Activated T-helper 17 cell treated with anti-CD3 and anti-CD28 coated beads, Interleukin-2, amount 50 U/mL, for 72 hours (primary cell): Measurements from ENCODE around the gene PRR18. TPM values are rescaled to one million over a fixed set of nuclear protein-coding genes. Genes with fewer than 3 reads are reported as not detected.
"Not testable (repeated sequence)": the region's sequence is repeated elsewhere in the genome, so short reads cannot be mapped to it uniquely, and the experiment has no call there.

Experiments used
- ATAC-seq: fragments of 150-1000 bp; cut with Tn5 transposase; replicated peaks from 2 replicates; pipeline ENCODE4 v1.10.0; 2021; ENCODE audit warnings: mild to moderate bottlenecking, moderate library complexity
- H3K27ac Mint-ChIP-seq: one replicate; pipeline ENCODE4 v1.8.0; 2022; ENCODE audit warnings: mixed read lengths
- H3K27me3 Mint-ChIP-seq: one replicate; pipeline ENCODE4 v1.8.0; 2022; ENCODE audit warnings: mixed read lengths
- H3K36me3 Mint-ChIP-seq: one replicate; pipeline ENCODE4 v1.8.0; 2022; ENCODE audit warnings: low read depth, mild to moderate bottlenecking, mixed read lengths
- H3K4me1 Mint-ChIP-seq: one replicate; pipeline ENCODE4 v1.8.0; 2022; ENCODE audit warnings: mixed read lengths
- H3K4me3 Mint-ChIP-seq: one replicate; pipeline ENCODE4 v1.8.0; 2022; ENCODE audit warnings: mild to moderate bottlenecking, mixed read lengths
- H3K9me3 Mint-ChIP-seq: one replicate; pipeline ENCODE4 v1.8.0; 2022; ENCODE audit warnings: mixed read lengths
- total RNA-seq, 2 donors: library from RNA; stranded (reverse); gene quantifications; one replicate each; pipeline ENCODE4 v1.2.3, GENCODE V29; 2022

The PRR18 gene, protein sequence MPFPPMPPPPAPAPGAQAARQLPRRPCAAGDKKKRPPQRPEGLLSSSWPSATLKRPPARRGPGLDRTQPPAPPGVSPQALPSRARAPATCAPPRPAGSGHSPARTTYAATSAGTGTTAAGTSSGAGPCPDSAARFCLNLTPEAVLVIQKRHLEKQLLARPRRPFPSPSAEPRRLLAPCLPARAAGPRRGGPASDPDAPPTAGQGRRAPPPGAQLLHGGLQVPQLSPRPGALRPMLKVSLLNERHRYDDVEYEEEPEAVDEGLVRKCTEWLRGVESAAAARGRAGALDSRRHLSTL
- not detected for total RNA-seq

DNA sequence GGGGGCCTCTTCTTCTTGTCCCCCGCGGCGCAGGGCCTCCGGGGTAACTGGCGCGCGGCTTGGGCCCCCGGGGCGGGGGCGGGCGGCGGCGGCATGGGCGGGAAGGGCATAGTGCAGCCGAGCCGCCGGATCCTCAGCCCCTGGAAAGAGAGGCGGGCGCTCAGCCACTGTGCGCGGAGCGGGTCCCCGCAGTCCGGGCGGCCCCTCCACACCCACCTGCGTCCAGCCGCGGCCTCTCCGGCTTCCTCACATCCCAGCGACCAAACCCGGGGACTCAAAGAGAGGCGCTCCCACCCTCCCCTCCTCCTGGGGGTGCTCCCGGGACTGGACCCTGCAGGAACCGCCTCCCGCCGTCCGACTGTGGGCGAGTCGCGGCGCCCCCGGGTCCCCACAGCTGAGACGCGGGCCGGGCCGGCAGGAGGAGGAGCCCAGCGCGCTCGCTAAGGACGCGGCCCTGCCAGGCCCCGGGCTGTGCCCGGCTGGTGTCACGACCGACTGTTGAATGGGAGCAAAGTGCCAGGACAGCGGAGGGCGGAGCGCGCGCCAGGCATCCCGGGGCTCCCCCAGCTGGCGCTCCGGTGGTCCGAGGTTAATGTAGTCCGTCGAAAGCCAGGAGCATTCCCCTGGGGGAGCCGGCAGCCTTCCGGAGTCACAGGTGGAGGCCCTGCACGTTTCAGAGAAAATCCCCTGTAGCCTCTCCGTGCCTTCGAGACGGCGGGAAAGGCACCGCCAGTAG lies at the start of gene PRR18:
TSS of gene PRR18 (minus strand) at position 360 of the 736 bp plus-strand sequence. CDS start at position 110, 250 bp downstream.
- Mint-ChIP-seq H3K27me3 (peaks cover 32% of the 10 kb centered on the region), H3K27ac (no peak within 1 kb of the TSS), H3K9me3 (no peaks in the 10 kb centered on the region), H3K36me3 (no peaks in the 10 kb centered on the region), H3K4me1 (no peaks in the 10 kb centered on the region), H3K4me3 (peak within 1 kb of the TSS; percentile 39)
- peak; percentile 29 for ATAC-seq

DNA sequence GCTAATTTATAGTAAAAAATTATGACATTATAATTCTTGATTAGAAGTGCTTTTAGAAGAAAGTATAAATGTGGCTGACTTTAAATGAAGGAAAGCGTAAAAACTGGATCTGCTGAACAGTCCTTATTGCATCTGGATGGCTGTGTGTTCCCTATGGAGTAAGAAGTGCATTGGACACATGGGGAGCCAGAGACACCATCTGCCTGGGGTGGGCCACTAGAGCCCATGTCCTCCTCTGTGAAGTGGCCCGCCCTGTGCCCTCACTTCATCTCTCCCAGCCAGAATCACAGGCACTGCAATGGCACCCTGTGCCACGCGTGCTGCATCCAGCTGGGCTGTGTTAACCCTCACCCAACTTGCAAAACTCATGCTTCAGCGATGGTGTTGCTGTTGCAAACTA lies 47.4 kb upstream of the PRR18 start:
- Mint-ChIP-seq H3K4me3 (no peak overlapping the region), H3K36me3 (no peaks in the 10 kb centered on the region), H3K9me3 (peaks cover 3% of the 10 kb centered on the region), H3K4me1 (no peaks in the 10 kb centered on the region), H3K27me3 (peaks cover 15% of the 10 kb centered on the region), H3K27ac (no peak overlapping the region)
- no peak for ATAC-seq

DNA sequence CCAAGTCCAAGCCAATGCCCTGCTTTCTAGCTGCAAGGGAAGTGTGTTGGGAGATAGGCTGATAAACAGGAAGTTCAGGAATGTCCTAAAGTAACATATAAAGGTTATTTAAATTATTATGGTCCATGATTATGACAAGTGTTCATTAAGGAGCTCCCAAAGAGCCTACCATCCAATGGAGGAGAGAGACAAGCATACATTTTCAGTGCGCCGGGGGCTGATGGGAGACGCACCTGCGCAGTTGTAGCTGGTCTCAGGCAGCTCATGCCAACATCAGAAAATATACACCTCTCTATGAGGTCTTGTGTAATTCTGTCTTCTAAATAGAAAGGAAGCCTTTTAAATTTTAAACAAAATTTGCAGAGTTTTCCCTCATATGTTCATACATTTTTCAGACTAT lies 46.8 kb upstream of the PRR18 start:
- H3K27me3 Mint-ChIP-seq: peaks cover 15% of the 10 kb centered on the region
- no peaks in the 10 kb centered on the region for H3K36me3 Mint-ChIP-seq
- no peak overlapping the region for H3K4me3 Mint-ChIP-seq
- peaks cover 4% of the 10 kb centered on the region for H3K9me3 Mint-ChIP-seq
- H3K27ac Mint-ChIP-seq: no peak overlapping the region
- no peak for ATAC-seq
- no peaks in the 10 kb centered on the region for H3K4me1 Mint-ChIP-seq

DNA sequence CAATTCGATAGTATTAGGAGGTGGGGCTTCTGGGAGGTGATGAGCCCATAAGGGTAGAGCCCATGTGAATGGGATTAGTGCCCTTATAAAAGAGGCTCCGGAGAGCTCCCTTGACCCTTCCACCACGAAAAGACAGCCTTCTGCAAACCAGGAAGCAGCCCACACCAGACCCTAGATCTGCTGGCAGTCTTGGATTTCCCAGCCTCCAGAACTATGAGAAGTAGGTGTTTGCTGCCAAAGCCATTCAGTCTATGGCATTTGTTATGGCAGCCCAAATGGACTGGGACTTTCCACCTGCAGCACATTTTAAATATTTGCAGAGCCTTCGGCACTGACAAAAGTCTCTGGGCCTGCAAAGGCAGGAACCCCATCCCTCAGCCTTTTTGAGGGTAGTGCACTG lies 46.0 kb upstream of the PRR18 start:
- Mint-ChIP-seq H3K9me3 (peaks cover 7% of the 10 kb centered on the region), H3K27me3 (peaks cover 15% of the 10 kb centered on the region), H3K4me1 (no peaks in the 10 kb centered on the region), H3K4me3 (no peak overlapping the region), H3K27ac (no peak overlapping the region), H3K36me3 (no peaks in the 10 kb centered on the region)
- ATAC-seq: no peak

DNA sequence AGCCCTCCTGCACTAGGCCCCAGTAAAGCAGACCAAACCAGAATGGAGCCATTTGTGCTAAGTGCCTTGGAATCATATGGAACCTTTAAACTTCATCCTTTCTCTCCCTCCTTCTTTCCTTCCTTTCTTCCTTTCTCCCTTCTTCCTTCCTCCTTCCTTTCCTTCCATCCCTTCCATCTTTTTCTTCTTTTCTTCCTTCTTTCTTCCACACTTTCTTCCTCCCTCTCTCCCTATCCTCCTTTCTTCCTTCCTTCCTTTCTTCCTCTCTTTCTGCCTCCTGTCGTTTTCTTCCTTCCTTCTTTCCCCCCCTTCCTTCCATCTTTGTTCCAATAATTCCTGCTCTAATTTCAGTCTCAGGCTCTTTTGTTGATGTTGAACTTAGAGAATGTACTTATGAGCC lies 45.3 kb upstream of the PRR18 start:
- peaks cover 15% of the 10 kb centered on the region for H3K27me3 Mint-ChIP-seq
- no peak overlapping the region for H3K27ac Mint-ChIP-seq
- no peaks in the 10 kb centered on the region for H3K36me3 Mint-ChIP-seq
- no peaks in the 10 kb centered on the region for H3K4me1 Mint-ChIP-seq
- ATAC-seq: no peak
- peaks cover 7% of the 10 kb centered on the region for H3K9me3 Mint-ChIP-seq
- H3K4me3 Mint-ChIP-seq: no peak overlapping the region

DNA sequence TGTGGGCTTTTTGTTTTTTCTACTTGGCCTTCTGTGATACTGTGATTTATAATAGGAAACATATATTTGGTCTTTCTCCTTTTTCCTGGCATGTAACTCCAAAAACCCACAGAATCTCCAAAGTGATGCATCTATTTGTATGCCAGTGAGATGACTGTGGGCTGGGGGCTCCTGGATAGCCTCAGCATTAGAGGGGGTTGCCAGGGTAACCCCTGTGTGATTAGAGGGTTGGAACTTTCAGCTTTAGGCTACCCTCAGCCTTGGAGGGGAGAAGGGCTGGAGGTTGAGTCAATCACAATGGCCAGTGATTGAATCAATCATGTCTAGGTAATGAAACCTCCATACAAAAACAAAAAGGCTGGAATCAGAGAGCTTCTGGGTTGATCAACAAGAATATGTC lies 44.7 kb upstream of the PRR18 start:
- Mint-ChIP-seq H3K27me3 (peaks cover 15% of the 10 kb centered on the region), H3K9me3 (peaks cover 7% of the 10 kb centered on the region), H3K4me1 (peaks cover 5% of the 10 kb centered on the region), H3K36me3 (no peaks in the 10 kb centered on the region), H3K27ac (no peak overlapping the region), H3K4me3 (no peak overlapping the region)
- no peak for ATAC-seq

DNA sequence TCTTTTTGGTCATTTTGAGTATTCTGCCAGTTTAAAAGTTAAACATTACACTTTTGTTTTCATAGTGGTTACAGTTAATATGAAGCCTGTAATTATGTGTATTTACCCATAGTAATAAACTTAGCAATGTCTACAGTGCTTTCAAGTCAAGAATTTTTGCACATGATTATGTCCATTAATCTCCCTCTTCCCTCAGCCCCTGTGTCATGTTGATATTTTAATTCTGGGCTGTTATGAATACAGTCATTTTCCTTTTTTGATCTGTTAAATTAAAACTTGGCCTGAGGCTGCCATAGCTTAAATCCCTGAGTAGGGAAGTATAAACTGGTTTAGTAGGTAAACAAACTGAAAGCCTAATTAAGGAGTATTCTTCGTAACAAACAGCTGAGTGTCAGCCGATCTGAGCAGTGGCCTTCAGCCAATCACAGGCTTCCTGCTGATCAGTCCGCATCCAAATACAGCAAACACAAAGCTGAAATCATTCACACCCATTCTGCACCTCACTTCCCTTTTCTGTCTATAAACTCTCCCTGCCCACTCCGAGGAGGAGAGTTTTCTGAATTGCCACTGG lies 43.6 kb upstream of the PRR18 start:
- H3K27ac Mint-ChIP-seq: no peak overlapping the region
- peaks cover 8% of the 10 kb centered on the region for H3K4me1 Mint-ChIP-seq
- peaks cover 15% of the 10 kb centered on the region for H3K27me3 Mint-ChIP-seq
- ATAC-seq: no peak
- H3K4me3 Mint-ChIP-seq: no peak overlapping the region
- H3K9me3 Mint-ChIP-seq: peaks cover 7% of the 10 kb centered on the region
- H3K36me3 Mint-ChIP-seq: no peaks in the 10 kb centered on the region

DNA sequence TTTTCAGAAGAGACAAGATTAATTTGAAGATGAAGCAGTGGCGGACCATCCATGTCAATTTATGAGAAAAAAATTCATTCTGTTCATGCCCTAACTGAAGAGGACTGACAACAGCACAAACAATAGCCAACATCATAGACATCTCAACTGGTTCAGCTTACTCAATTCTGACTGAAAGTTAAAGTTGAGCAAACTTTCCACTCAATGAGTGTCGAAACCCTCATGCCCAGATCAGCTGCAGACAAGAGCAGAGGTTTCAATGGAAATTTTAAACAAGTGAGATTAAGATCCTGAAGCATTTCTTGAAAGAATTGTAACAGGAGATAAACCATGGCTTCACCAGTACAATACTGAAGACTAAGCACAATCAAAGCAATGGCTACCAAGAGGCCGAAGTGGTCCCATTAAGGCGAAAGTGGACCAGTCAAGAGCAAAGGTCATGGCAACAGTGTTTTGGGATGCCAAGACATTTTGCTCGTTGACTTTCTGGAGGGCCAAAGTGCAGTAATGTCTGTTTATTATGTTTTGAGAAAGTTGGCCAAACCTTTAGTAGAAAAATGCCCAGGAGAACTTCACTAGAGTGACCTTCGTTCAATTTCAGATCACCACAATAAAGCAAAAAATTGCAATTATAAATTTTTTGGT lies 40.2 kb upstream of the PRR18 start:
- Mint-ChIP-seq H3K27me3 (peaks cover 5% of the 10 kb centered on the region), H3K27ac (no peak overlapping the region), H3K9me3 (peaks cover 7% of the 10 kb centered on the region), H3K4me3 (no peak overlapping the region), H3K36me3 (no peaks in the 10 kb centered on the region), H3K4me1 (peaks cover 8% of the 10 kb centered on the region)
- peak; percentile 35 for ATAC-seq

DNA sequence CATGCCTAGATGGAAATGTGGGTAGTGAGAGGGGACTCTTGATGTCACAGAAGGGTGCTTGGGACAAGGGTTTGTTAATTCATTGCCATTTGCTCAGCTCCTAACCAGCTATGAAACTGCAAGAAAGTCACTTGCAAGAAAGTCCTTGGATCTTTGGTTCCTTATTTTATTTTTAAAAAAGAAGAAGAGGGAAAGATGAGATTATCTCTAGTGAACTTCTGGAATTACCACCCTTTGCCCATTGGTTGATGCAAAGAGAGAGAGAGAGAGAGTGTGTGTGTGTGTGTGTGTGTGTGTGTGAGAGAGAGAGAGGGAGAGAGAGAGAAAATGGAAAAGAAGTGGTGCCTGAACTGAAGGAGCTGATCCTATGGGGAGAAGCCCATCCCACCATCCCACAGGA lies 38.8 kb upstream of the PRR18 start:
- peaks cover 1% of the 10 kb centered on the region for H3K36me3 Mint-ChIP-seq
- H3K4me3 Mint-ChIP-seq: no peak overlapping the region
- peaks cover 3% of the 10 kb centered on the region for H3K27me3 Mint-ChIP-seq
- no peak overlapping the region for H3K27ac Mint-ChIP-seq
- ATAC-seq: no peak
- peaks cover 7% of the 10 kb centered on the region for H3K9me3 Mint-ChIP-seq
- peaks cover 8% of the 10 kb centered on the region for H3K4me1 Mint-ChIP-seq

DNA sequence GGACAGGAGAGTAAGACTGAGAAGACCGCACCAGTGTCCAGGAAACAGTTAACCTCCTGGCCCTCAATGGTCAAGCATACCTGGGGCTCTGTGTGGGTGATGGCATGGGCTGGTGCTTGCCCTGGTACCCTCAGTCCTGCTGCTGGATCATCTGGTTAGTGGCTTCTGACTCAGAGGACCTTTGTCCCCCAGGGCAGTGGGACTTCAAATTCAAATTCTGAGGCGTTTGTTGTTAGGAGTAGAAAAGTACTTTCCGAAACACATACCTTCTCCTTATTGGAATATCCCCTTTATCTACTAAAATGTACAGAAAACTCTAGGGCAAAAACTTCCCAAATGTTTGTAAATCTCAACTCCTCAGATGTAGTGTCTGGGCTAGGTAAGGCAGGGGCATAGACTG lies 38.3 kb upstream of the PRR18 start:
- Mint-ChIP-seq H3K4me1 (peaks cover 12% of the 10 kb centered on the region), H3K4me3 (no peak overlapping the region), H3K27me3 (no peaks in the 10 kb centered on the region), H3K36me3 (peaks cover 6% of the 10 kb centered on the region), H3K9me3 (peaks cover 7% of the 10 kb centered on the region), H3K27ac (no peak overlapping the region)
- no peak for ATAC-seq

DNA sequence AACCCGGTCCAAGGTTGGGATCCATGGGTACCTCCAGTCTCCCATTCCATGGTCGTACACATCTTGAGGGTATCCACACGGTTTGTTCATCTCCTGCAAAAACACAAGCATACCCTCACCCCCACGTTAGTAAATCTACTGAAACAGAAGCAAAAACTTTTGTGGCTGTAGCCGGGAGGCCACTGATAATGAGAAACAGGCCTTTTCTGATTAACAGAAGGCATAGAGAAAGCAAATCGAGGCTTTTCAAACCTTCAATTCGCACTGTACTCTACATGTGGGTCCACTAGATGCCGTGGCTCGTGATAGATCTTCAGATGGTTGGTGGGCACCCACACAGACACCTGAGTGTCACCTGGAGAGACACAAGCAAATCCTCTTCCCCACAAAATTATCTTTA lies 37.5 kb upstream of the PRR18 start:
- not testable (repeated sequence) for ATAC-seq, H3K27ac Mint-ChIP-seq, H3K9me3 Mint-ChIP-seq, H3K27me3 Mint-ChIP-seq, H3K4me3 Mint-ChIP-seq, H3K36me3 Mint-ChIP-seq
- peaks cover 13% of the 10 kb centered on the region for H3K4me1 Mint-ChIP-seq

DNA sequence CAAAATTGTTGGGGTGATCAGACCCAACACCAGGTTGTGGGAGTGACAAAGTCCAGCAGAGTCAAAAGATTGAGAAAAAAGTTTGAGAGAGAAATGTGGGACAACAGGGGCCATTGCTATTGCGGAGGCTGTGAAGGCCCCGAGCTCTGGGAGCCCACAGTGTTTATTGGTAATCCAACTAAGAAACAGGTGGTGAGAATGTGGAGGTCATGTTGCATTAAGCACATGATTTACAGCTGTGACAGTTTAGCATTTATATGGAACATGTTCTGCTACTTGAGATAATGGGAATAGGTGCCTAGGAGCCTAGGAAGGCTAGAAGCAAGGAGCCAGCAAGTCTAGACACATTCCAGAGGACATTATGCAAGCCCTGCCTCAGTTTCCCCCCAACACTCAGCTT lies 36.7 kb upstream of the PRR18 start:
- H3K36me3 Mint-ChIP-seq, H3K9me3 Mint-ChIP-seq, H3K4me3 Mint-ChIP-seq, H3K27me3 Mint-ChIP-seq, ATAC-seq, H3K27ac Mint-ChIP-seq: not testable (repeated sequence)
- H3K4me1 Mint-ChIP-seq: peaks cover 13% of the 10 kb centered on the region

DNA sequence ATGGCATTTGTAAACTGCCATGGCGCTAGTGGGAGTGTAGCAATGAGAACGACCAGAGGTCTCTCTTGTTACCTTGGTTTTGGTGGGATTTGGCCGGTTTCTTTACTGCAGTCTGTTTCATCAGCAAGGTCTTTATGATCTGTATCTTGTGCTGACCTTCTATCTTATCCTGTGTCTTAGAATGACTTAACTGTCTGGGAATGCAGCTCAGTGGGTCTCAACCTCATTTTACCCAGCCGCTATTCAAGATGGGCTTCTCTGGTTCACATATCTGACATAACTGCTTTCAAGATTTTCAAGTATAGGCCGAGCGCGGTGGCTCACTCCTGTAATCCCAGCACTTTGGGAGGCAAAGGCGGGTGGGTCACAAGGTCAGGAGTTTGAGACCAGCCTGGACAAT lies 36.0 kb upstream of the PRR18 start:
- Mint-ChIP-seq H3K9me3 (no peaks in the 10 kb centered on the region), H3K4me1 (peaks cover 13% of the 10 kb centered on the region), H3K36me3 (peaks cover 6% of the 10 kb centered on the region), H3K4me3 (no peak overlapping the region), H3K27ac (no peak overlapping the region), H3K27me3 (no peaks in the 10 kb centered on the region)
- ATAC-seq: no peak

DNA sequence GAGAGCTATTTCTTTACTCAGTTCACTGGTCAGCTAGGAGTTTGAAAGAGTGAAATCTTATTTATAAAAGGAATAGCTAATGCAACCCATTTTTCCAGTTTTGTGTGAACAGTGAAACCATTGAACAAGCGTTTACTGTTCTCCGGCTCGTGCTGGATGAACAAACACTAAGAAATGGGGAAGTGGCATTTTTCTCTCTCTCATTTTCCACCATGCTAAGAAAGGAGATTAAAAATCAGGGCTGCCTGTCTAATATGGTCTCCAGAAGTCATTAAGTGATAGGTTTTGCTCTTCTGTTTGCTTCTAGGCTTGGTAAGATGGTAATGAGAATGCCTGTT lies 34.9 kb upstream of the PRR18 start:
- H3K27ac Mint-ChIP-seq: peak overlapping the region; percentile 47
- H3K4me1 Mint-ChIP-seq: peaks cover 11% of the 10 kb centered on the region
- H3K9me3 Mint-ChIP-seq: no peaks in the 10 kb centered on the region
- peaks cover 6% of the 10 kb centered on the region for H3K36me3 Mint-ChIP-seq
- ATAC-seq: no peak
- H3K27me3 Mint-ChIP-seq: no peaks in the 10 kb centered on the region
- H3K4me3 Mint-ChIP-seq: peak overlapping the region; percentile 91
